ENCODE measurements around the gene MBOAT1.
"Not testable (repeated sequence)": the region's sequence is repeated elsewhere in the genome, so short reads cannot be mapped to it uniquely, and the experiment has no call there.

Gene MBOAT1, protein sequence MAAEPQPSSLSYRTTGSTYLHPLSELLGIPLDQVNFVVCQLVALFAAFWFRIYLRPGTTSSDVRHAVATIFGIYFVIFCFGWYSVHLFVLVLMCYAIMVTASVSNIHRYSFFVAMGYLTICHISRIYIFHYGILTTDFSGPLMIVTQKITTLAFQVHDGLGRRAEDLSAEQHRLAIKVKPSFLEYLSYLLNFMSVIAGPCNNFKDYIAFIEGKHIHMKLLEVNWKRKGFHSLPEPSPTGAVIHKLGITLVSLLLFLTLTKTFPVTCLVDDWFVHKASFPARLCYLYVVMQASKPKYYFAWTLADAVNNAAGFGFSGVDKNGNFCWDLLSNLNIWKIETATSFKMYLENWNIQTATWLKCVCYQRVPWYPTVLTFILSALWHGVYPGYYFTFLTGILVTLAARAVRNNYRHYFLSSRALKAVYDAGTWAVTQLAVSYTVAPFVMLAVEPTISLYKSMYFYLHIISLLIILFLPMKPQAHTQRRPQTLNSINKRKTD

DNA sequence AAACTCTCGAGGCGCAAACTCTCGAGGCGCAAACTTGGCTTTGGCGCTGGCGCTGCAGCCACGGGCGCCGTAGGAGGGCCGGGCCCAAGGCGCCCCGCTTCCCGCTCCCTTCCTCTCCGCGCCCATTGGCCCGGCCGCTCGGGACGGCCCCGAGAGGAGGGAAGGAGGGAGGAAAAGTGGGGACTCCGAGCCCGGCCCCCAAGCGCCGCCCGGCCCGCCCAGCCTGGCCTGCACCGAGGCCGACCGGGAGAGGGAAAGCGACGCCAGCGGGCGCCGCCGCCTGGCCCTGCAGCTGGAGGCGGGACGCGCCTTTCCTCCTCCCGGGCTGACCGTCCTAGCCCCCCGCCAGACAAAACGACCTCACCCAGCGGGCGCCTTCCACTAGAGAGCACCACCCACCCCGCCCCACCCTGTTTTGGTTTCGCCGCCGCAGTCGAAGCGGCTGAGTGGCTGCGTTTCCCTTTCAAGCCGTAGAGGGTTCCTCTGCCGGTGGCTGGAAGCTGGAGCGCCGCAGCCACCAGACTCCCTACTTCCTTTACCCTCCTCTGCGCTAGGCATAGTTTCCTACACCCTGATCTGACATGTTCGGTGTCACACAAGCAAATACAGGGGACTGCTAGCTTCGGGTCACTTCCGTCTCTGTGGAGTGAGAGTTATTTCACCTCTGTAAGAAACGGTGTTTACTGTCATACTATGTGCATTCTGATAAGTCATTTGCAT lies at the start of gene MBOAT1:
Gene MBOAT1 (minus strand): TSS at position 78 of the 720 bp plus-strand sequence. CDS start 235 bp downstream, outside the sequence.
- peak; percentile 7 to 23 for DNase-seq (ENCODE audit: low read depth in 2 of 2)

DNA sequence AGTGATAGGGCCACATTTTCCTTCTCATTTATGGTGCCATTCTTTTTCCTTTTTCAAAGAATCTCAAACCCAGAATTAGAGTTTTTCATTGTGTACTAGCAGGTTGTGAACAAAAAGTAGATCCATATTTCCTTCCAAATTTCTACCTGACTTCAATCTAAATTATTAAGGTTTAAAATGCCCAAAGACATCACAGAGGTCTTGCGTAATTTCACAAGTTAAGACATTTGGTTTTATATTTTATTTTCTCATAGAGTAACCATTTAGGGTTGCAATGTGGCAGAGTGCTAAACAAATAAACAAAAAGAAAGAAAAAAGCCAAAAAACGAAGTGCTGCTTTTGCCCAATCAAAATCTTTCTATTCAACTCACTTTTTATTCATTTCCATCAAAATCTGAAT lies 49.4 kb upstream of the MBOAT1 start:
- DNase-seq (ENCODE audit: low read depth in 2 of 2): no peak

DNA sequence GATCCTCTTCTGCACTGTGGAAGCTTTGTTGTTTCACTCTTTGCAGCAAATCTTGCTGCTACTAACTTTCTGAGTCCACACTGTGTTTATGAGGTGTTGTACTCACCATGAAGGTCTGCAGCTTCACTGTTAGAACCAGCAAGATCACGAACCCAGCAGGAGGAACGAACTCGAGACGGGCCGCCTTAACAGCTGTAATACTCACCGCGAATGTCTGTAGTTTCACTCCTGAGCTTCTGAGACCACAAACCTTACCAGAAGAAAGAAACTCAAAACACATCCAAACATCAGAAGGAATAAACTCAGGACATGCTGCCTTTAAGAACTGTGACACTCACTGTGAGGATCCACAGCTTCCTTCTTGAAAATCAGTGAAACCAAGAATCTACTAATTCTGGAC lies 48.1 kb upstream of the MBOAT1 start:
- DNase-seq (ENCODE audit: low read depth in 2 of 2): no peak

DNA sequence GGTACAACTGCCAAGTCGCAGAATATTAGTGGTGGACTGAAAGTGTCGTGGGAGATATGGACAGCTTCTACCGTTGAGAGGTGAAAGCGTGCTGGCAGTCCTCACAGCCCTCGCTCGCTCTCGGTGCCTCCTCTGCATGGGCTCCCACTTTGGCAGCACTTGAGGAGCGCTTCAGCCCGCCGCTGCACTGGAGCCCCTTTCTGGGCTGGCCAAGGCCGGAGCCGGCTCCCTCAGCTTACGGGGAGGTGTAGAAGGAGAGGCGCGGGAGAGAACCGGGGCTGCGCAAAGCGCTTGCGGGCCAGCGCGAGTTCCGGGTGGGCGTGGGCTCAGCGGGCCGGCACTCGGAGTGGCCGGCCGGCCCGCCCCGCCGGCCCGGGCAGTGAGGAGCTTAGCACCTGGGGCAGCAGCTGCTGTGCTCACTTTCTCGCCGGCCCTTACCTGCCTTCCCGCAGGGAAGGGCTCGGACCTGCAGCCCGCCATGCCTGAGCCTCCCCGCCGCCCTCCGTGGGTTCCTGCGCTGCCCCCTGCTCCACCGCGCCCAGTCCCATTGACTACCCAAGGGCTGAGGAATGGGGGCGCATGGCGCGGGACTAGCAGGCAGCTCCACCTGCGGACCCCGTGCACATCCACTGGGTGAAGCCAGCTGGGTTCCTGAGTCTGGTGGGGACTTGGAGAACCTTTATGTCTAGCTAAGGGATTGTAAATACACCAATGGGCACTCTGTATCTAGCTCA lies 47.2 kb upstream of the MBOAT1 start:
- no peak for DNase-seq (ENCODE audit: low read depth in 2 of 2)

DNA sequence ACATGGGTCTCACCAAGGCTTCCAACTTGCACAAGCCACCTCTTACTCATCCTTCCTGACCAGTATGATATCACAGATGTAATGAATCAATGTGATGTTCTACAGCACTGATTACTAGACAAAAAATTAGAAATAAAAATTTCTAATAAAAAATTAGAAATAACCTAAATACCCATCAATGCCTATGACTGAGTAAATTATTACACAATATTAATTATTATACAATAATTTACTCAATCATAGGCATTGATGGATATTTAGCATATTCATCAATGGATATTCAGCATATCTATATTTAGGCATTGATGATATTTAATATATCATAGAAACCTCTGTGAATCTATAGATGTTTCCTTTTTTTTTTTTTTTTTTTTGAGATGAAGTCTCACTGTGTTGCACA lies 43.2 kb upstream of the MBOAT1 start:
- DNase-seq (ENCODE audit: low read depth in 2 of 2): no peak

DNA sequence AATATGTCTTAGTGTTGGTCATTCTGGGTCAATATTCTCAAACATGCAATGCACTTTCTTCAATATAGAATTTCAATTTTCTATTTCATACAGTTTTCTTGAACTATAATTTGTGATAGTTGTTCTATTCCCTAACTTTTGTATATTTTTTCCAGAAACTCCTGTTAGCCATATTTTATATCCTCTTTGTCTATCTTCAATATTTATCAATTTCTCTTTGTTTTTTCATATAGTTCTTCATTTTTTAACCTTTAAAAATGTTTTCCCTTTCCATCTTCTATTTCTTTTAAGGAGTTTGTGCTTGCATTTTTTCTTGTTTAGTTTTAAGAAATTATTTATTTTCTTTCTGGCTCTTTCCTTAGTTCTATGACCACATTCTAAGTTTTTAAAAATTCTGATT lies 42.0 kb upstream of the MBOAT1 start:
- DNase-seq (ENCODE audit: low read depth in 2 of 2): no peak

DNA sequence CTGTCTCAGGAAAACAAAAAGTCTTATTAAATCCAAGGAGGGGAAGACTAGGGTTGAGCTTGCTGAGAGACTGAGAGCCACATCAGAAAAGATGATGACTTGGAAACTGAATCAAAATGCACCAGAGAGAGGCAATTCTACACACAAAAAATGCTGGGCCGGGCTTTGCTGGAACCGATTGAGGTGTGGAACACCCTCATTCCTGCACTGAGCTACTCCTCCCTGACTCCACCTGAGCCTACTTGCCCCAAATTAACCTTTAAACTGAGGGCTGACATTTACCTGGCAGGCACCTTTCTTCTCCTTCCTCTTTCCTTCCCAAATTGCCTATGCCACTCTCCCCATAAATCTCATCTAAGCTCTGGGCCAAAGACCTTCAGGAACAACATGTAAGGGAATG lies 40.8 kb upstream of the MBOAT1 start:
- no peak for DNase-seq (ENCODE audit: low read depth in 2 of 2)

DNA sequence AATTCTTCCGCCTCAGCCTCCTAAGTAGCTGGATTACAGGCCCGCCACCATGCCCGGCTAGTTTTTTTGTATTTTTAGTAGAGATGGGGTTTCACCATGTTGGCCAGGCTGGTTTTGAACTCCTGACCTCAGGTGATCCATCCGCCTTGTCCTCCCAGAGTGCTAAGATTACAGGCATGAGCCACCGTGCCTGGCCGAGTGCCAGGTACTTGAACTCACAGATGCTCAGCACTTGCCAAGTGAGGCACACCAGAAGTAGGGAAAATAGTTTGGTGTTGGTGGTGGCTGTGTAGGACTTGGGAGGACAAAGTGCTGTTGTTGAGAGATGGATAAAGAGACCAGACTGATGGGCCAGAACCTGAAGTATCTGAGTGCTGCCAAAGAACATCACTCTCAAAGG lies 40.0 kb upstream of the MBOAT1 start:
- DNase-seq (ENCODE audit: low read depth in 2 of 2): no peak

DNA sequence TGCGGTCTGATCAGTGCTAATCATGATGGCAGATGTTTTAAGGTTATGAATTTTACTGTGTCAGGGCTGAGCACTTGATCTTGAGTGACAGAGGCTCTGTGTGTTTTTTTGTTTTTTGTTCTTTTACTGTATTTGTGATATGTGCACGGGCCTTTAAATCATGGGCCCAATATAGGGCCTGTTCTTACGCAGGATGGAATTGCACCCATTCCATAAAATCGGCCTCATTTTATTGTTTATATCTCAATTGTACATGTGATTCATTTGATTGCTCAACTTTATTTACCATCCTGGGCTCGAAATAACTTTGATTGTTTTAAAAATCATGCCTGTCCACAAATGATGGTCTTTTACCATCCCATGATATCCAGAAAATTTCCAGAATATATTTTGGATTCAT lies 39.3 kb upstream of the MBOAT1 start:
- DNase-seq (ENCODE audit: low read depth in 2 of 2): no peak

DNA sequence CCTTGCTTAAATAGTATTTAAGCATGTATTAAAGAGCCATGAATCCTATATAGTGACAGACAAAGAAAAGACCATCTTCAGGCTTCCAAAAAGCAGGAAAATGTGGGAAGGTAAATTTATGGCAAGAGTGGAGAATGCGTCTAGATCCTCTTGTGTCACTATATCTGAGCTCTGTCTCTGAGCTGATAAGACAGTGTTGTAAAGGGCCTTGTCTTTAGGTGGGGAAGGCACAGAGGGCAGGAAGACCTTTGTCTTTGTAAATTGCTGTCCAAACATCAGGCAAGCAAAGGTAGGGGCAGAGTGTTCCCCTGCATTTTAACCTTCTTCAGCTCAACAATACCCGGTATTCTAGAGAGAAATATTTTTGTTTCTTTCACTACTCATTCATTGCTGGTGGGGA lies 33.9 kb upstream of the MBOAT1 start:
- DNase-seq (ENCODE audit: low read depth in 2 of 2): no peak

DNA sequence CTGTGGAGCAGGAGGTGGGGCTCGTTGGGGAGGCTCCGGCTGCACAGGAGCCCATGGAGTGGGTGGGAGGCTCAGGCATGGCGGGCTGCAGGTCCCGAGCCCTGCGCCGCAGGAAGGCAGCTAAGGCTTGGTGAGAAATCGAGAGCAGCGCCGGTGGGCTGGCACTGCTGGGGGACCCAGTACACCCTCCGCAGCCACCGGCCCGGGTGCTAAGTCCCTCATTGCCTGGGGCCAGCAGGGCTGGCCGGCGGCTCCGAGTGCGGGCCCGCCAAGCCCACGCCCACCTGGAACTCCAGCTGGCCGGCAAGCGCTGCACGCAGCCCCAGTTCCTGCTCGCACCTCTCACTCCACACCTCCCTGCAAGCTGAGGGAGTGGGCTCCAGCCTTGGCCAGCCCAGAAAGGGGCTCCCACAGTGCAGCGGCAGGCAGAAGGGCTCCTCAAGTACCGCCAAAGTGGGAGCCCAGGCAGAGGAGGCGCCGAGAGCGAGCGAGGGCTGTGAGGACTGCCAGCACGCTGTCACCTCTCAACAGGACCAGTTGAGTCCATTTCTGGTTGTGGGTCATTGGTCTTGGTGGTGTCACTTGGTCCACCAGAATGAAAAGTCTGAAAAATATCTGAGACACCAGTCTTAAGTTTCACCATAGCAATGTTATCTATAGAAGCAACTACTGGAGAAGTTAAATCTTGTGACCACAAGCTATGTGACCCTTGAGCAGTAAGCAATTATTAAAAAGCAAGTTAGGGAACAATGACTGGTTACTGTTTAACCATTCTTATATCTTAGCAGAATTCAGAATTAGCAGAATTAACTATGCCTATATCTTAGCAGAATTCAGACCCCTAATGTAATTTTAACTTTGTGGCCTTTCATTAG lies 32.8 kb upstream of the MBOAT1 start:
- DNase-seq (ENCODE audit: low read depth in 2 of 2): not testable (repeated sequence)

DNA sequence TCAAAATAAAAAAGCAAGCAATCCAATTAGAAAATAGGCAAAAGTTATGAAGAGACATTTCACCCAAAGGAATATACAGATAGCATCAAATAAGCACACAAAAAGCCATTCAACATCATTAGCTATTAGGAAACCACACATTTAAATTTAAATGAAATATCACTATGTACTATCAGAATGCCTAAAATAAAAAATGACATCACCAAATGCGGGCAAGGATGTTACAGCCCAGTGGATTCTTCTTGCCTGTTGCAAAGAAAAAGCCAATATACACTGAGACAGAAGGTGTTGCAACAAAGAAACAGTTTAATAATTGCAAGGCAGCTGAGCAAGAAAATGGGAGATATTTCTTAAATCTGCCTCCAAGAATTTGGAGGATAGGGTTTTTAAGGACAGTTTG lies 31.0 kb upstream of the MBOAT1 start:
- DNase-seq (ENCODE audit: low read depth in 2 of 2): no peak

DNA sequence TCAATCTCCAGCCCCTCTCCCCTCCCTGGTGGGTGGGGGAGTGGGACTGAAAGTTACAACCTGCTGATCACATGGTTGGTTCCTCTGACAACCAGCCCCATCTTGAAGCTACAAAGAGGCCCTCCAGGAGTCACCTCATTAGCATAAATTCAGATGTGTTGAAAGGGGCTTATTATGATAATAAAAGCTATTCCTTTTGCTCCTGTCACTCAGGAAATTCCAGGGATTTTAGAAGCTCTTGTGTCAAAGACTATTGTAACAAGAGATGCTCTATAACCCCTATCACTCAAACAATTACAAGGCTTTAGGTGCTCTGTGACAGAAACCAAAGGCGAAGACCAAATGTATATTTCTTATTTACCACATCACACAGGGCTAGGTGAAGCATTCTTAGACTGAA lies 30.1 kb upstream of the MBOAT1 start:
- DNase-seq (ENCODE audit: low read depth in 2 of 2): no peak

DNA sequence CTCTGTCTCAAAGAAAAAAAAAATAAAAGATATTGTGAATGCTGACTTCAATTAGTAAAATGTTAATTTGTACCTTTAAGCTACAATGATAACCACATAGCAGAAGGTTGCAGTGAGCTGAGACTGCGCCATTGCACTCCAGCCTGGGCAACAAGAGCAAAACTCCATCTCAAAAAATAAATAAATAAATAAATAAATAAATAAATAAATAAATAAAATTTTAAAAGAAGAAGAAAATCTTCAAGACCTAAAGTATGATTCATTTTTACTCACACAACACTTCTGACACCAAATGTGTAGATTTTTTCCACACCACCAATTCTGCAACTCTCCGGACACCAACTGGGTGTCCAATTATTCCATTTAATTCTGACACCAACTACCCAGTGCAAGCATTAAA lies 28.8 kb upstream of the MBOAT1 start:
- no peak for DNase-seq (ENCODE audit: low read depth in 2 of 2)

DNA sequence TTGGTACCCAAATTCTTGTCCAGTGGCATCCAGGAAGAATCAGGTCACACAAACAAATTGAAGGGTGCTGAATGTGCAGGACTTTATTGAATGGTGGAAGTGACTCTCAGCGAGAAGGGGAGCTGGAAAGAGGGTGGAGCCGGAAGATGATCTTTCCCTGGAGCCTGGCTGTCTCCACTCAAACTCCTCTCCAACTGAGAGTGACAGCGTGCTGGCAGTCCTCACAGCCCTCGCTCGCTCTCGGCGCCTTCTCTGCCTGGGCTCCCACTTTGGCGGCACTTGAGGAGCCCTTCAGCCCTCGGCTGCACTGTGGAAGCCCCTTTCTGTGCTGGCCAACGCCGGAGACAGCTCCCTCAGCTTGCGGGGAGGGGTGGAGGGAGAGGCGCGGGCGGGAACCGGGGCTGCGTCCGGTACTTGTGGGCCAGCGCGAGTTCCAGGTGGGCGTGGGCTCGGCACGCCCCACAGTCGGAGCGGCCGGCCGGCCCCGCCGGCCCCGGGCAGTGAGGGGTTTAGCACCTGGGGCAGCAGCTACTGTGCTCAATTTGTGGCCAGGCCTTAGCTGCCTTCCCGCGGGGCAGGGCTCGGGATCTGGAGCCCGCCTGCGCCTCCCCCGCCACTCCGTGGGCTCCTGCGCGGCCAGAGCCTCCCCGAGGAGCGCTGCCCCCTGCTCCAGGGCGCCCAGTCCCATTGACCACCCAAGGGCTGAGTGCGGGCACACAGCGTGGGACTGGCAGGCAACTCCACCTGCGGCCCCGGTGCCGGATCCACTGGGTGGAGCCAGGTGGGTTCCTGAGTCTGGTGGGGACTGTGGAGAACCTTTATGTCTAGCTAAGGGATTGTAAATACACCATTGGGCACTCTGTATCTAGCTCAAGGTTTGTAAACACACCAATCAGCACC lies 26.7 kb upstream of the MBOAT1 start:
- DNase-seq (ENCODE audit: low read depth in 2 of 2): no peak

DNA sequence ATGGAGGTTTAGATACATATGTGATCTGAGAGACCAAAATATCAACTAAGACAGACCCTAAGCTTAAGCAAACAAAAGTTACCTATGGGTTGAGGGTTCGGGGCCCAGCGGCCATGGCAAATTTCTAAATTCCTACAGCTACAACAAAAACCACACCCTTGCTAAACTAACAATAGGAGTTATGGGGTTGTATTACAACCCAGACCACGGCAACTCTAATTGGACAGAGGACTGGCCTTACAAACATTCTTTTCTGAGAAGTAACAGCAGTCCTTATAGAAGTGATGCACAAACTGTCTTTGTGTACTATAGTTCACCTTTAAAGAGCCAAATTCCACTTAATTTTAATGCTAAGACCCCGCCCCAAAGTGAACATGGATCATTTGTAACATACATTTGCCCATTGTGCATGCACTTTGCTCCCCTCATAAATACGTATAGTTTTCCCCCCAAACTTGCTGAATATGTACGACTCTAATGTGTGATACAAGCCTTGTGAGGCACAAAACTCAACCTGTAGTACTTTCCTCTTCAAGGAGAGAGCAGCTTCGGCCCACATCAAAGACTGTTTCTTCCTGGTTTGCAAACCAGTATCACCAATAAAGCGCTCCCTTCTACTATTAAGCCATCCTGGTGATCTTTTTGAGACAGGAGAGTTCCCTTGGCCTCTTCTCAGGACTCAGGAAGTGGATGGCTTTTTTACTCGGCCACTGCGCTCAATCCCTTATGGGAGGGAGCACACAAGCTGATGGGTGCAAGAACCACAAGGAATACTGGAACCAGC lies 25.6 kb upstream of the MBOAT1 start:
- no peak for DNase-seq (ENCODE audit: low read depth in 2 of 2)

DNA sequence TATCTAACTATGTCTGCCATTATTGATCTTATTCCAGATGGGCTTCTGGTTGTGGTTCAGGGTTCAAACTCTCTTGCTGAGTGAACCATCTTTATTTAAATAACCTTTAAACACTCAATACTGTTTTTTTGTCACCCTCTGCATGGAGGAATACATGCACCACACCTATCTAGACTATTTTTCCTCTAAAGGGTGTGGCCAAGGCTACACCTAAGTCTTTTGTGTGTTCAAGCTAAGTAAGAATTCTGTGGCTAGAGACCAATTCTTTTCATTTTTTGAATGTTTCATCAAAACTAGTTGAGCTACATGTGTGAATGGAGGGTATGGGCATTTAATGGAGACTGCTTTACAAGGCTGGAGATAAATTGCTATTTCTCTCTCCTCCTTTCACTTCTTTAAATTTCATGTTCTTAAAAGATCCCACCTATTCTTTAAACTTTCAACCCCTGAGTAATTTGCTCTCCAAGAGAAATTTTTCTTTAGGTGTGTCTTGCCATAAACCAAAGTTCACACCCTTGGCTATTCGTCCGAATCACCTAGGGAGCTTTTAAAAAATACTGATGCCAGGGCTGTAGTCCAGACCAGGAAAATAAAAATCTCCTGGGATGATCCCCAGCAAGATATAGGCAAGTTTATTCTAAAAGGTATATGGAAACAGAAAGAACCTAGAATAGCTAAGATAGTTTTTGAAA lies 24.8 kb upstream of the MBOAT1 start:
- no peak for DNase-seq (ENCODE audit: low read depth in 2 of 2)

DNA sequence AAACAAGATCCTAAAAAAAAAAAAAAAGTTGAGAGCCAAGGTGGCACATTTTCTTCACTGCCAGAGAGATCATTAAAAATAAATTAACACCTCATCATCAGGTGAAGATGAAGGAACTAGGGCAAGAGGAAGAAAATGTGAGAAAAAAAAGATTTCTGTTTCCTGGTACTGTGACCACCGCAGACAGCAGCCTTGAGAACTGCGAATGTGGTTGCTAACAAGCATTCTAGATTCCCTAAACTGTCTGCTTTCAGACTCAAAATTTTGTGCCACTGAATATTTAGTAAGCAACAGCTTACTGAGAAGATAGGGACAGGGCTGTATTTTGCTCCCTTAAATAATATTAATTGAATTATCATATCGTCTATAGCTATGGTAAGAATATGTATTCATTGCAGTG lies 24.1 kb upstream of the MBOAT1 start:
- no peak for DNase-seq (ENCODE audit: low read depth in 2 of 2)

DNA sequence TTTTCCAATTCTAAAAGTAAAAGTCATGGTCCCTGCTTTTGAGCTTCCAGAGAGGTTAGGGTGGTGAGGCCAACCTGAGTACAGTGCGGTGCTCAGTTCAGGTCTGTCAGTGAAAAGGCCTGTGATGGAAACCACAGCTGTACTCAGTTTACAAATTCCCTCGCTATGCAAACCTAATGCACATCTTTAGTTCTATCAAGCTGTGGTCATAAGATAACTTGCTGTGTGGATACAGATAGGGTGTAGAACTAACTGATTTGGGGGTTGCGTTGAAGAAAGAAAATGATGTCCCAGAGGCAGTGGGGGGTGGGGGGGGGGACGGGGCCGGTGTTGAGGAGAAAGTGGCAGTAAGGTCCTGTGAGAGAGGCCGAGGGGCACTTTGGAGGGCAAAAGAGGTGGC lies 22.8 kb upstream of the MBOAT1 start:
- no peak for DNase-seq (ENCODE audit: low read depth in 2 of 2)

Measured in stimulated activated CD4-positive, alpha-beta T cell treated with anti-CD3 and anti-CD28 coated beads, Interleukin-1b, Interleukin-23, amount 100 ng/mL, for 1 hour (primary cell).